ENCODE results near the gene KRT32. TPM values are rescaled to one million over a fixed set of nuclear protein-coding genes. Genes with fewer than 3 reads are reported as not detected.
"Not testable (repeated sequence)": the region's sequence is repeated elsewhere in the genome, so short reads cannot be mapped to it uniquely, and the experiment has no call there.

KRT32 gene
- total RNA-seq, 2 experiments from 2014 or later, result not detected

- H3K4me1 Mint-ChIP-seq, result no peaks in the 10 kb centered on the region
- no peaks in the 10 kb centered on the region for H3K9me3 Mint-ChIP-seq
These were observed 32.8 kb downstream of the KRT32 start for GRCh38 chr17:41434415-41434814.

GRCh38 chr17:41434005-41434404 lies 33.2 kb downstream of the KRT32 start:
- Mint-ChIP-seq H3K27me3 (no peaks in the 10 kb centered on the region), H3K9me3 (no peaks in the 10 kb centered on the region), H3K27ac (no peak overlapping the region), H3K36me3 (no peaks in the 10 kb centered on the region), H3K4me3 (no peak overlapping the region), H3K4me1 (no peaks in the 10 kb centered on the region)
- no peak for DNase-seq

More at GRCh38 chr17:41434415-41434814, 32.8 kb downstream of the KRT32 start:
- no peak overlapping the region for H3K4me3 Mint-ChIP-seq
- DNase-seq, result no peak
- H3K27me3 Mint-ChIP-seq, result no peaks in the 10 kb centered on the region
- no peaks in the 10 kb centered on the region for H3K36me3 Mint-ChIP-seq
- no peak overlapping the region for H3K27ac Mint-ChIP-seq

- H3K36me3 Mint-ChIP-seq, result no peaks in the 10 kb centered on the region
- no peaks in the 10 kb centered on the region for H3K27me3 Mint-ChIP-seq
- no peaks in the 10 kb centered on the region for H3K9me3 Mint-ChIP-seq
- no peak for DNase-seq
- no peak overlapping the region for H3K27ac Mint-ChIP-seq
- no peak overlapping the region for H3K4me3 Mint-ChIP-seq
- no peaks in the 10 kb centered on the region for H3K4me1 Mint-ChIP-seq
These were observed 33.6 kb downstream of the KRT32 start for GRCh38 chr17:41433586-41433985.

- not testable (repeated sequence) for H3K36me3 Mint-ChIP-seq, H3K9me3 Mint-ChIP-seq, DNase-seq, H3K27me3 Mint-ChIP-seq, H3K4me3 Mint-ChIP-seq, H3K27ac Mint-ChIP-seq, H3K4me1 Mint-ChIP-seq
These were observed 36.8 kb downstream of the KRT32 start for GRCh38 chr17:41430376-41430775.

- Mint-ChIP-seq H3K27me3 (no peaks in the 10 kb centered on the region), H3K27ac (no peak overlapping the region), H3K4me1 (no peaks in the 10 kb centered on the region), H3K9me3 (no peaks in the 10 kb centered on the region), H3K36me3 (no peaks in the 10 kb centered on the region), H3K4me3 (no peak overlapping the region)
- no peak for DNase-seq
These were observed 37.5 kb downstream of the KRT32 start for GRCh38 chr17:41429667-41430066.

GRCh38 chr17:41428591-41429291 lies 38.4 kb downstream of the KRT32 start:
- Mint-ChIP-seq H3K36me3 (no peaks in the 10 kb centered on the region), H3K9me3 (no peaks in the 10 kb centered on the region), H3K27ac (no peak overlapping the region), H3K4me3 (no peak overlapping the region), H3K27me3 (no peaks in the 10 kb centered on the region), H3K4me1 (no peaks in the 10 kb centered on the region)
- no peak for DNase-seq

- H3K27ac Mint-ChIP-seq, result no peak within 1 kb of the TSS
- DNase-seq, result no peak
- no peak within 1 kb of the TSS for H3K4me3 Mint-ChIP-seq
- no peaks in the 10 kb centered on the region for H3K36me3 Mint-ChIP-seq
- no peaks in the 10 kb centered on the region for H3K9me3 Mint-ChIP-seq
- peaks cover 4% of the 10 kb centered on the region for H3K4me1 Mint-ChIP-seq
- H3K27me3 Mint-ChIP-seq, result no peaks in the 10 kb centered on the region
These were observed 43.0 kb downstream of the KRT32 start, which contains the start of gene KRT37 for GRCh38 chr17:41424111-41424635. Gene KRT37, minus strand, starts transcription at chr17:41424585. Its CDS starts 62 bp downstream, at chr17:41424523.

- not testable (repeated sequence) for H3K36me3 Mint-ChIP-seq, DNase-seq, H3K4me3 Mint-ChIP-seq, H3K27me3 Mint-ChIP-seq, H3K27ac Mint-ChIP-seq, H3K4me1 Mint-ChIP-seq, H3K9me3 Mint-ChIP-seq
These were observed 44.6 kb downstream of the KRT32 start for GRCh38 chr17:41422586-41422985.

- no peaks in the 10 kb centered on the region for H3K9me3 Mint-ChIP-seq
These were observed 45.6 kb downstream of the KRT32 start for GRCh38 chr17:41421617-41422016.

GRCh38 chr17:41421116-41421515 lies 46.1 kb downstream of the KRT32 start:
- Mint-ChIP-seq H3K36me3 (no peaks in the 10 kb centered on the region), H3K4me3 (no peak overlapping the region), H3K27me3 (no peaks in the 10 kb centered on the region), H3K9me3 (no peaks in the 10 kb centered on the region), H3K27ac (no peak overlapping the region), H3K4me1 (peaks cover 7% of the 10 kb centered on the region)
- no peak for DNase-seq

More at GRCh38 chr17:41421617-41422016, 45.6 kb downstream of the KRT32 start:
- Mint-ChIP-seq H3K27me3 (no peaks in the 10 kb centered on the region), H3K36me3 (no peaks in the 10 kb centered on the region), H3K4me1 (peaks cover 7% of the 10 kb centered on the region), H3K4me3 (no peak overlapping the region), H3K27ac (no peak overlapping the region)
- no peak for DNase-seq

GRCh38 chr17:41420134-41420533 lies 47.1 kb downstream of the KRT32 start:
- DNase-seq, result no peak

GRCh38 chr17:41419716-41420115 lies 47.5 kb downstream of the KRT32 start:
- Mint-ChIP-seq H3K4me3 (no peak overlapping the region), H3K4me1 (peaks cover 7% of the 10 kb centered on the region), H3K36me3 (no peaks in the 10 kb centered on the region), H3K27ac (no peak overlapping the region), H3K9me3 (no peaks in the 10 kb centered on the region), H3K27me3 (no peaks in the 10 kb centered on the region)
- no peak for DNase-seq

More at GRCh38 chr17:41420134-41420533, 47.1 kb downstream of the KRT32 start:
- no peaks in the 10 kb centered on the region for H3K36me3 Mint-ChIP-seq
- H3K27me3 Mint-ChIP-seq, result no peaks in the 10 kb centered on the region
- H3K27ac Mint-ChIP-seq, result no peak overlapping the region
- H3K9me3 Mint-ChIP-seq, result no peaks in the 10 kb centered on the region
- H3K4me1 Mint-ChIP-seq, result peaks cover 7% of the 10 kb centered on the region
- no peak overlapping the region for H3K4me3 Mint-ChIP-seq

- no peaks in the 10 kb centered on the region for H3K36me3 Mint-ChIP-seq
- DNase-seq, result no peak
- H3K27me3 Mint-ChIP-seq, result no peaks in the 10 kb centered on the region
- peaks cover 7% of the 10 kb centered on the region for H3K4me1 Mint-ChIP-seq
- no peaks in the 10 kb centered on the region for H3K9me3 Mint-ChIP-seq
- no peak overlapping the region for H3K27ac Mint-ChIP-seq
- no peak overlapping the region for H3K4me3 Mint-ChIP-seq
These were observed 48.9 kb downstream of the KRT32 start for GRCh38 chr17:41418116-41418860.

GRCh38 chr17:41417576-41418015 lies 49.6 kb downstream of the KRT32 start:
- Mint-ChIP-seq H3K4me3 (no peak overlapping the region), H3K36me3 (no peaks in the 10 kb centered on the region), H3K27ac (no peak overlapping the region), H3K4me1 (peaks cover 7% of the 10 kb centered on the region), H3K9me3 (no peaks in the 10 kb centered on the region), H3K27me3 (no peaks in the 10 kb centered on the region)
- DNase-seq, result no peak

- peaks cover 7% of the 10 kb centered on the region for H3K4me1 Mint-ChIP-seq
- H3K36me3 Mint-ChIP-seq, result no peaks in the 10 kb centered on the region
- no peaks in the 10 kb centered on the region for H3K27me3 Mint-ChIP-seq
- no peak overlapping the region for H3K27ac Mint-ChIP-seq
- H3K4me3 Mint-ChIP-seq, result no peak overlapping the region
- no peaks in the 10 kb centered on the region for H3K9me3 Mint-ChIP-seq
- no peak for DNase-seq
These were observed 50.1 kb downstream of the KRT32 start for GRCh38 chr17:41417127-41417526.

Data from activated naive CD8-positive, alpha-beta T cell treated with anti-CD3 and anti-CD28 coated beads for 36 hours (primary cell).